OCI-LY1 (cell line): ENCODE results near the gene TMOD4.
"Not testable (repeated sequence)": the region's sequence is repeated elsewhere in the genome, so short reads cannot be mapped to it uniquely, and the experiment has no call there.

Experiments used
- H2AFZ ChIP-seq: fragments of 200-600 bp; sonication (generic), shearing (Covaris generic); 2 replicates; pipeline ENCODE4 v1.6.0; 2014; ENCODE audit warnings: antibody characterized with exemption, mild to moderate bottlenecking, low read length
- H3F3A ChIP-seq: fragments of 200-600 bp; sonication (generic), shearing (Covaris generic); 2 replicates; pipeline ENCODE4 v1.6.0; 2014; ENCODE audit warnings: mild to moderate bottlenecking, antibody characterized with exemption, low read length, moderate library complexity; ENCODE audit not compliant: insufficient read depth
- H3K27ac ChIP-seq: fragments of 200-600 bp; sonication (generic); 2 replicates; pipeline ENCODE4 v1.5.1; 2014; ENCODE audit warnings: low read length, mixed run types, mild to moderate bottlenecking, low read depth; ENCODE audit not compliant: poor library complexity, severe bottlenecking
- H3K27me3 ChIP-seq: fragments of 200-600 bp; sonication (generic); 2 replicates; pipeline ENCODE4 v1.6.0; 2014; ENCODE audit warnings: antibody characterized with exemption, mild to moderate bottlenecking, low read length, moderate library complexity; ENCODE audit not compliant: insufficient read depth
- H3K36me3 ChIP-seq: fragments of 200-600 bp; sonication (generic); 2 replicates; pipeline ENCODE4 v1.6.1; 2014; ENCODE audit warnings: mild to moderate bottlenecking, antibody characterized with exemption, low read length, moderate library complexity, mixed read lengths; ENCODE audit not compliant: insufficient read depth
- H3K4me1 ChIP-seq: fragments of 200-600 bp; sonication (generic); 2 replicates; pipeline ENCODE4 v1.5.1; 2014; ENCODE audit warnings: mild to moderate bottlenecking, low read length, moderate library complexity; ENCODE audit not compliant: insufficient read depth, severe bottlenecking
- H3K4me2 ChIP-seq: fragments of 200-600 bp; sonication (generic), shearing (Covaris generic); 2 replicates; pipeline ENCODE4 v1.6.1; 2014; ENCODE audit warnings: low read length
- H3K4me3 ChIP-seq: fragments of 200-600 bp; sonication (generic); 2 replicates; pipeline ENCODE4 v1.5.1; 2014; ENCODE audit warnings: low read length, low read depth, mild to moderate bottlenecking, mixed read lengths; ENCODE audit not compliant: poor library complexity, severe bottlenecking
- H3K79me2 ChIP-seq: fragments of 200-600 bp; shearing (Covaris generic); 2 replicates; pipeline ENCODE4 v1.6.1; 2016; ENCODE audit warnings: mixed run types, low read length, mixed read lengths; ENCODE audit not compliant: insufficient read depth
- H3K9ac ChIP-seq: fragments of 200-600 bp; sonication (generic), shearing (Covaris generic); 2 replicates; pipeline ENCODE4 v1.6.1; 2014; ENCODE audit warnings: mild to moderate bottlenecking, low read length, mixed read lengths
- H3K9me2 ChIP-seq: fragments of 200-600 bp; sonication (generic), shearing (Covaris generic); 2 replicates; pipeline ENCODE4 v1.6.1; 2014; ENCODE audit warnings: low read depth, mild to moderate bottlenecking, low read length, mixed read lengths
- H3K9me3 ChIP-seq: fragments of 200-600 bp; shearing (Covaris generic); 2 replicates; pipeline ENCODE4 v1.6.1; 2014; ENCODE audit warnings: low read length, mixed read lengths
- H4K20me1 ChIP-seq: fragments of 200-600 bp; sonication (generic), shearing (Covaris generic); 2 replicates; pipeline ENCODE4 v1.6.0; 2016; ENCODE audit warnings: mild to moderate bottlenecking, low read length; ENCODE audit not compliant: insufficient read depth
- CTCF ChIP-seq: fragments of 200-600 bp; sonication (generic), shearing (Covaris generic); IDR thresholded peaks from 2 replicates; pipeline ENCODE4 v1.5.1; 2017; ENCODE audit warnings: mild to moderate bottlenecking, antibody characterized with exemption, low read length, moderate library complexity, mixed read lengths
- EZH2 ChIP-seq: fragments of 200-600 bp; sonication (generic), shearing (Covaris generic); IDR thresholded peaks from 2 replicates; pipeline ENCODE4 v1.8.0; 2017; ENCODE audit warnings: borderline replicate concordance, mixed run types, mild to moderate bottlenecking, antibody characterized with exemption, low read length, moderate library complexity, mixed read lengths

The TMOD4 gene

GRCh38 chr1:151193304-151193703 is 17.5 kb upstream of the TMOD4 start:
- Histone ChIP-seq H4K20me1 (no peaks in the 10 kb centered on the region), H2AFZ (no peak overlapping the region), H3K9ac (no peak overlapping the region), H3K27ac (no peak overlapping the region), H3K4me2 (no peak overlapping the region), H3K4me3 (no peak overlapping the region), H3K36me3 (no peaks in the 10 kb centered on the region), H3K27me3 (no peaks in the 10 kb centered on the region; the same call in 1 of the 2 replicates), H3K4me1 (peaks cover 35% of the 10 kb centered on the region), H3K9me2 (no peaks in the 10 kb centered on the region), H3K9me3 (no peaks in the 10 kb centered on the region), H3K79me2 (peaks cover 7% of the 10 kb centered on the region), H3F3A (peaks cover 8% of the 10 kb centered on the region; the same call in 1 of the 2 replicates)
- TF ChIP-seq CTCF: no peak
- TF ChIP-seq EZH2: no peak

GRCh38 chr1:151192047-151192446 is 16.3 kb upstream of the TMOD4 start:
- Histone ChIP-seq H3K9me2 (no peaks in the 10 kb centered on the region), H3K79me2 (peaks cover 7% of the 10 kb centered on the region), H4K20me1 (no peaks in the 10 kb centered on the region), H3K4me1 (peaks cover 30% of the 10 kb centered on the region), H3K36me3 (no peaks in the 10 kb centered on the region), H2AFZ (no peak overlapping the region), H3K9me3 (no peaks in the 10 kb centered on the region), H3K27me3 (no peaks in the 10 kb centered on the region; the same call in 1 of the 2 replicates), H3K27ac (no peak overlapping the region), H3K9ac (no peak overlapping the region), H3K4me2 (no peak overlapping the region), H3F3A (peaks cover 8% of the 10 kb centered on the region; the same call in 1 of the 2 replicates), H3K4me3 (no peak overlapping the region)
- no peak for TF ChIP-seq CTCF
- no peak for TF ChIP-seq EZH2

DNA sequence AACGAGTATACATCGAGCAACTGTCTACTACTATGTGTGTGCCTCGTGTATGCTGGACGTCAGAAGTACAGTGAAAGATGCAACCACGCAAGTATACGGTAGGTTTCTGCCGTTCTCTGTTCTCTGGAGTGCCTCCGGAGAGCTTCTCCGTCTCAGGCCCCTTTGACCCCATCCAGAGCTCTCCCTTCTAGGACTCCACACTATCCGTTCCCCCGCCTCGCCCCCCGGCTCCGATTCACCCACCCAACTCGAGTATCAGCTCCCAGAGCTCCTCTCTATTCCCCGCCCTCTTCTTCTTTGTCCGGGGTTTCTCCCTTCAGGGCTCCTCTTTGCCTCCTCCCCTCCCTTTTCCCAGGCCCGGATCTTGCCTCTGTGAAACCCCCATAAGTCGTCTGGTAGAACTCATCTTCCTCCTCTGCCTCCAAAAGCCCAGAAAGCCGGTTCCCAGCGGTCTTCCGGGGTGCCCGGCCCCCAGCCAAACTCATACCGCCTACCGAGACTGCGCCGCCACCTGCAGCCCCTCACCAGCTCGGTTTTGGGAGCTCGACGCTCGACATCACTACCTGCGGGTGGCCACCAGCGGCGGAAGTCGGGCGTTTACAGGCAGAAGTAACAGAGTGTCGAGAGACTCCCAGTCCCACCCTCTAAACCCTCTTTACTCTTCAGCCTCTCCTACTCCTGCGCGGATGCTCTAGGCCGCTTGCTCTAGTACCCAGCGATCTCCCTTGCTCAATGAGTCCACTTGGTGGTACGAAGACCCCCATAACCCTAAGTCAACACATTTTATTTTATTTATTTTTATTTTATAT is 14.1 kb upstream of the TMOD4 start, which contains the start of gene VPS72:
Gene VPS72 (minus strand): TSS at position 561 of the 809 bp plus-strand sequence. CDS start 76 bp downstream, at position 485.
- peaks cover 12% of the 10 kb centered on the region for H3K36me3 ChIP-seq
- TF ChIP-seq CTCF (no peak), EZH2 (no peak)
- peak within 1 kb of the TSS; percentile 87 for H3K4me2 ChIP-seq
- peak within 1 kb of the TSS; percentile 52 for H3K27ac ChIP-seq
- H3K4me3 ChIP-seq: peak within 1 kb of the TSS; percentile 90
- peaks cover 7% of the 10 kb centered on the region for H3K79me2 ChIP-seq
- H4K20me1 ChIP-seq: no peaks in the 10 kb centered on the region
- H2AFZ ChIP-seq: no peak within 1 kb of the TSS
- H3F3A ChIP-seq: peaks cover 8% of the 10 kb centered on the region; the same call in 1 of the 2 replicates
- no peaks in the 10 kb centered on the region for H3K9me3 ChIP-seq
- no peaks in the 10 kb centered on the region; the same call in 1 of the 2 replicates for H3K27me3 ChIP-seq
- no peaks in the 10 kb centered on the region for H3K9me2 ChIP-seq
- peaks cover 16% of the 10 kb centered on the region for H3K4me1 ChIP-seq
- peak within 1 kb of the TSS; percentile 90 for H3K9ac ChIP-seq

DNA sequence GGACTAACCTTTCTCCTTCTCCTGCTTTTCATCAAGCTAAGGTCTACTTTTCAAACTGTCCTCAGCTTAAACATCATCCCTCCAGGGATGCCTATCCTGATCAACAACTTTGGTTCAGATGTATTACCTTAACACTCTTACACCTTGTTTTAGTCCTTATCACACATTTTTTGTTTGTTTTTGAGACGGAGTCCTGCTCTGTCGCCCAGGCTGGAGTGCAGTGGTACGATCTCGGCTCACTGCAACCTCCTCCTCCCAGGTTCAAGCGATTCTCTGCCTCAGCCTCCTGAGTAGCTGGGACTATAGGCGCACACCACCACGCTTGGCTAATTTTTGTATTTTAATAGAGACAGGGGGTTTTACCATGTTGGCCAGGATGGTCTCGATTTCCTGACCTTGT is 12.9 kb upstream of the TMOD4 start:
- H3K4me3 ChIP-seq: peak overlapping the region; percentile 90
- H3K27ac ChIP-seq, H2AFZ ChIP-seq, H3K9me2 ChIP-seq, H3K79me2 ChIP-seq, H3F3A ChIP-seq, H4K20me1 ChIP-seq, H3K9me3 ChIP-seq, H3K27me3 ChIP-seq: not testable (repeated sequence)
- H3K36me3 ChIP-seq: peaks cover 21% of the 10 kb centered on the region
- peak overlapping the region; percentile 90 for H3K9ac ChIP-seq
- H3K4me1 ChIP-seq: peaks cover 16% of the 10 kb centered on the region
- peak overlapping the region; percentile 87 for H3K4me2 ChIP-seq
